Measurements from ENCODE around the gene MAB21L3. TPM values are rescaled to one million over a fixed set of nuclear protein-coding genes. Genes with fewer than 3 reads are reported as not detected.

Gene MAB21L3
- total RNA-seq, 1 donor from 2014 or later = 0.21 TPM

DNA sequence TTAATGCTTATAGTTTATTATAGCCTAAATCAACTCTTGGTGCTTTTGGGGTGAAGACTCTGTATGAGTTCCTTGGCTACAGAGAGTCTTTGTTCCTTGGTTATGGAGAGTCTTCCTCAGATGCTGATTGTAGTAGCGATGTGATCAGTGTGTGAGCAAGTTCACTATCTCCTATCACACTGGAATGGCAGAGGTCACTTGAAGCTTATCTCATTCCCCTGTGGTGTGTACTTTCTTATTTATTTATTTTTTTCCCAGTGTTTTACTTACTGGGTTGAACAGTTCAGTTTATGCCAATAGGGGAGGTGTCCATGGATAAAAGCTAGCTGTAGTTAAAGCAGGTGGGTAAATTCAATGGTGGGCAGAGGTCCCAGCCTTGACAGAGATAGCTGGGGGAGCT is 20.1 kb upstream of the MAB21L3 start:
- Histone ChIP-seq H3K36me3 (ENCODE audit: control insufficient read depth, insufficient read depth, low read length) (no peaks in the 10 kb centered on the region), H3K4me3 (ENCODE audit: low read depth, low read length) (no peak overlapping the region), H3K27me3 (ENCODE audit: control insufficient read depth, insufficient read depth, low read length) (no peaks in the 10 kb centered on the region)
- TF ChIP-seq, protein P1, sequence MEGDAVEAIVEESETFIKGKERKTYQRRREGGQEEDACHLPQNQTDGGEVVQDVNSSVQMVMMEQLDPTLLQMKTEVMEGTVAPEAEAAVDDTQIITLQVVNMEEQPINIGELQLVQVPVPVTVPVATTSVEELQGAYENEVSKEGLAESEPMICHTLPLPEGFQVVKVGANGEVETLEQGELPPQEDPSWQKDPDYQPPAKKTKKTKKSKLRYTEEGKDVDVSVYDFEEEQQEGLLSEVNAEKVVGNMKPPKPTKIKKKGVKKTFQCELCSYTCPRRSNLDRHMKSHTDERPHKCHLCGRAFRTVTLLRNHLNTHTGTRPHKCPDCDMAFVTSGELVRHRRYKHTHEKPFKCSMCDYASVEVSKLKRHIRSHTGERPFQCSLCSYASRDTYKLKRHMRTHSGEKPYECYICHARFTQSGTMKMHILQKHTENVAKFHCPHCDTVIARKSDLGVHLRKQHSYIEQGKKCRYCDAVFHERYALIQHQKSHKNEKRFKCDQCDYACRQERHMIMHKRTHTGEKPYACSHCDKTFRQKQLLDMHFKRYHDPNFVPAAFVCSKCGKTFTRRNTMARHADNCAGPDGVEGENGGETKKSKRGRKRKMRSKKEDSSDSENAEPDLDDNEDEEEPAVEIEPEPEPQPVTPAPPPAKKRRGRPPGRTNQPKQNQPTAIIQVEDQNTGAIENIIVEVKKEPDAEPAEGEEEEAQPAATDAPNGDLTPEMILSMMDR (IDR thresholded peaks at IDR 0.05; ENCODE audit: insufficient read depth, low read length, poor library complexity, severe bottlenecking) = no peak
- DNase-seq (ENCODE audit: low read depth) = no peak

DNA sequence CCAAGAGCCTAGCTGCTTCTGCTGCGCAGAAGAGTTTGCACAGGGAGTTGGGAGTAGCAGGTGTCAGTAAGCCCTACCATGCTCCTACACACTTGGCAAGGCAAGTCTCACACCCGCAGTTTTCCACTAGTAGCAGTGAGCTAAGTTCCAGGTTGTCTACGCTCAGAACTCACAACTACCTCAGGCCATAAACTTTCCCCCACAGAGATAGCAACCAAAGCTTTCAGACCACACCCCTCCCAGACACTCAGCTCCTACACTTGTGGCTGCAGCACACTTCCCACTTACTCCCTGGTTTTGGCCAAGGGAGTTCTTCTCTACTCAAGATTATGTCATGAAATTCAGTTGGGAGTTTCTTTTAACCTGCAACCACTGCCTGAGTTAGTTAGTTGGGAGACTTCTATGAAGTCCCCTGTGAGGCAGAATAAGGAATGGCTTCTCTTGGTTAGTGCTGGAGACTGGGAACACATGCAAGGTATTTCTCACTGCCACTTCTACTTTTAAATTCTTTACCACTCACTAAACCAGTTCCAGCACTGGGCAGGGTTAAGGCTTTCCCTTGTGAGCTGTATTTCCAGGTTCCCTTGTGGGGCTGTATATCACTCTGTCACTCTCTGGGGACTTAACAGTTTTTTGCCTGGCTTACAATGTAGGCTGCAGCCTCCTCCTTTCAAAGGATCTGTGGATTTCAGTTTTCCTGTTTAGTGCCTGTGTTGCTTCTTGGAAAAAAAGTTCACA is 18.3 kb upstream of the MAB21L3 start:
- Histone ChIP-seq H3K27me3 (ENCODE audit: control insufficient read depth, insufficient read depth, low read length) (no peaks in the 10 kb centered on the region), H3K4me3 (ENCODE audit: low read depth, low read length) (no peak overlapping the region), H3K36me3 (ENCODE audit: control insufficient read depth, insufficient read depth, low read length) (no peaks in the 10 kb centered on the region)
- TF ChIP-seq, protein P1 (IDR thresholded peaks at IDR 0.05; ENCODE audit: insufficient read depth, low read length, poor library complexity, severe bottlenecking) = no peak
- DNase-seq (ENCODE audit: low read depth) = no peak

DNA sequence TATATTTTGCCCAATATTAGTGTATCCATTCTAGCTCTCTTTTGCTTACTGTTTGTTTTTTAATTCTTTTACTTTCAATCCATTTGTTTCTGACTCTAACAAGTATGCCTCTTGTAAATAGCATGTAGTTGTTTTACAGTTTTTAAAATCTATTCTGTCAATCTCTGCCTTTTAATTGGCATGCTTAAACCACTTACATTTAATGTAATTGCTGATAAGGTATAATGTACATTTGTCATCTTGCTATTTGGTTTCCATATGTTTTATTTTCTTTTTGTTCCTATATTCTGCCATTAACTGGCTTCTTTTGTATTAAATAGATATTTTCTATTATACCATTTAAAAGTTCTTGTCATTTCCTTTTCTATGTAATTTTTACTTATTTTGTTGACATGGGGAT is 16.2 kb upstream of the MAB21L3 start:
- Histone ChIP-seq H3K27me3 (ENCODE audit: control insufficient read depth, insufficient read depth, low read length) (no peaks in the 10 kb centered on the region), H3K36me3 (ENCODE audit: control insufficient read depth, insufficient read depth, low read length) (no peaks in the 10 kb centered on the region), H3K4me3 (ENCODE audit: low read depth, low read length) (no peak overlapping the region)
- DNase-seq (ENCODE audit: low read depth) = no peak
- TF ChIP-seq, protein P1 (IDR thresholded peaks at IDR 0.05; ENCODE audit: insufficient read depth, low read length, poor library complexity, severe bottlenecking) = no peak

DNA sequence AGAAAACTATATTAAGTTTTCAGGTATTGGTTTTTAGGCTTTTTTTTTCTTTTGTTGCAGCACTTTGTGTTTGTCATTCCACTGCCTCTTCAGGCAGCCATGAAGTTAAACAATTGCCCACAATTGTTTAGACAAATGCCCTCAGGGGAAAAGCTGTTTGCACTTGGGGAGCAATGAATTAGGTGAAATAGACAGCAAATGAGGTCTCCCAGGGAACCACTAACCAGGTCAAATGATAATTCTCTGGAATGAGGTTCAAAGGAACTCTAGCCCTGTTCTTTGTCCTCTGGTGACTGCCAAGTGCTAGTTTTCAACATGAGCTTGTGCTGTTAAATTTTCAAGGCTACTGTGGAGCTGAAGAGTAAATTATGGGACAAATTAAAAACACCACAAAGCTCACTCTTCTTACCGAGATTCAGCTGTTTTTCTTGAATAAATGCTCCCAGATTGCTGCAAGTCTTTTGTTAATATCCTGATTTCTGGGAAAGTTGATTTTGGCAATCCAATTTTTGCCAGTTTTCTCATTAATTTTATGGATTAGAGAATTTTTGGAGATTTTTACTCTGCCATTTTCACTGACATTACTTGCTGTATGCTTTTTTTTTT is 15.1 kb upstream of the MAB21L3 start:
- no peaks in the 10 kb centered on the region for H3K27me3 ChIP-seq (ENCODE audit: control insufficient read depth, insufficient read depth, low read length)
- TF ChIP-seq, protein P1 (IDR thresholded peaks at IDR 0.05; ENCODE audit: insufficient read depth, low read length, poor library complexity, severe bottlenecking) = no peak
- H3K36me3 ChIP-seq (ENCODE audit: control insufficient read depth, insufficient read depth, low read length) = no peaks in the 10 kb centered on the region
- H3K4me3 ChIP-seq (ENCODE audit: low read depth, low read length) = no peak overlapping the region
- DNase-seq (ENCODE audit: low read depth) = no peak

DNA sequence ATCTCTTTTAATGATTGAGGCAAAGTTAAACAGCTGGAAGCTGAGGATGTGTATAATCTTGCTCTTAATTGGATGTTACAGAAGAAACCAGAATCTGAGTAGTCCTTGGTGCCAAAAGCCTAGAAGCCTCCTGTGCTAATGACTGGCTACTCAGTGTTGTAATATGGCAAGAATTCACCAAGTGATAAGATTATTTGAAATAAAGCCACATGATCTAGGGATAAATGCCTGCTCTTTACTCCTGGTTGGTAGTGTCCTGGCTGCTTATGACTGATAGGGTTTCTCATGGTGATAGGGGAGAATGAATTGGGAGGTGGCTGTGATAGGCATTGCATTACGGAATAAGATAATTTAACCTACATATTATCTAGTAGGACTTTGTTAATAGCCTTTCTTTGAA is 13.6 kb upstream of the MAB21L3 start:
- TF ChIP-seq, protein P1 (IDR thresholded peaks at IDR 0.05; ENCODE audit: insufficient read depth, low read length, poor library complexity, severe bottlenecking) = no peak
- H3K36me3 ChIP-seq (ENCODE audit: control insufficient read depth, insufficient read depth, low read length) = no peaks in the 10 kb centered on the region
- no peak for DNase-seq (ENCODE audit: low read depth)

More for the DNA sequence above, 13.6 kb upstream of the MAB21L3 start:
- Histone ChIP-seq H3K4me3 (ENCODE audit: low read depth, low read length) (no peak overlapping the region), H3K27me3 (ENCODE audit: control insufficient read depth, insufficient read depth, low read length) (no peaks in the 10 kb centered on the region)
